Measurements from ENCODE around the gene SMAP2.

DNA sequence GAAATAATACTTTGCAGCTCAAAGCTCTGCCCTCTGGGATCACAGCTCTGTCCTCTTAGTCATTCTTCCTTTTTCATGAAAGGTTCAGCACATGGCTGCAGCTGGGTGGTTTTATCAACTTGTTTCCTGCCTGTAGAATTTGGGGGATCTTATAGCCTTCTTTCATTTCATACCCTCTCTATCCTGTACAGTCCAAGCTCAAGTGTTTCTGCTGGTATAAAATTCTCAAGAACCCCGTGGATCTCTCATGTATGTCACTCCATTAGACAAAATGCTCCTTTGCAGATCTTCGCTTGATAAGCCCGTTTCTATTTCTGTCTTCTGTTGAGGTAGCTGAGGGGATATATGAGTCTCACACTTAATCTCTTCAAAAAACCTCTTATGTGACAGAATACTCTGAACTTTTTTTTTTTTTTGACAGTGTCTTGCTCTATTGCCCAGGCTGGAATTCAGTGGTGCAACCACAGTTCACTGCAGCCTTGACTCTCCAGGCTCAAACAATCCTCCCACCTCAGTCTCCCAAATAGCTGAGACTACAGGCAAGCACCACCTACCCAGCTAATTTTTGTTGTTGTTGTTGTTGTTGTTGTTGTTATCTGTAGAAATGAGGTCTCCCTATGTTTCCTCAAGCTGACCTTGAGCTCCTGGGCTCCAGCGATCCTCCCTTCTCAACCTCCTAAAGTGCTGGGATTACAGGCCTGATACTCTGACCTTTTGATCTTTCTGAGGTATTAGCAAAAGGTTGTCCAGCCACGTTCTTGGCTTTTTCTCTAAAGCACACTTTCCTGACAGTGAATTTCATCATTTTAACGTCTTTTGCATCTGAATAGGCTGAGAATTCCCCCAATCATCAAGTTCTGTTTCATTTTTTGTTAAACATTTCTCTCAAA, 31.8 kb upstream of the SMAP2 start:
- TF ChIP-seq, protein P1, sequence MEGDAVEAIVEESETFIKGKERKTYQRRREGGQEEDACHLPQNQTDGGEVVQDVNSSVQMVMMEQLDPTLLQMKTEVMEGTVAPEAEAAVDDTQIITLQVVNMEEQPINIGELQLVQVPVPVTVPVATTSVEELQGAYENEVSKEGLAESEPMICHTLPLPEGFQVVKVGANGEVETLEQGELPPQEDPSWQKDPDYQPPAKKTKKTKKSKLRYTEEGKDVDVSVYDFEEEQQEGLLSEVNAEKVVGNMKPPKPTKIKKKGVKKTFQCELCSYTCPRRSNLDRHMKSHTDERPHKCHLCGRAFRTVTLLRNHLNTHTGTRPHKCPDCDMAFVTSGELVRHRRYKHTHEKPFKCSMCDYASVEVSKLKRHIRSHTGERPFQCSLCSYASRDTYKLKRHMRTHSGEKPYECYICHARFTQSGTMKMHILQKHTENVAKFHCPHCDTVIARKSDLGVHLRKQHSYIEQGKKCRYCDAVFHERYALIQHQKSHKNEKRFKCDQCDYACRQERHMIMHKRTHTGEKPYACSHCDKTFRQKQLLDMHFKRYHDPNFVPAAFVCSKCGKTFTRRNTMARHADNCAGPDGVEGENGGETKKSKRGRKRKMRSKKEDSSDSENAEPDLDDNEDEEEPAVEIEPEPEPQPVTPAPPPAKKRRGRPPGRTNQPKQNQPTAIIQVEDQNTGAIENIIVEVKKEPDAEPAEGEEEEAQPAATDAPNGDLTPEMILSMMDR (IDR thresholded peaks at IDR 0.05) = no peak
- TF ChIP-seq POLR2A (IDR thresholded peaks at IDR 0.05) = no peak
